Ovary (tissue), 3 donors: ENCODE measurements around the gene KMT2D.

ENCODE experiments used
- POLR2A ChIP-seq: fragments of 450-650 bp; IDR thresholded peaks from one replicate; pipeline ENCODE4 v1.6.1; 2017; ENCODE audit warnings: antibody characterized with exemption, mild to moderate bottlenecking, moderate library complexity
- TF ChIP-seq, protein P1 (sequence below), 3 donors: fragments of 450-650 bp in 2 of 3; fragments of 200-600 bp in 1 of 3; IDR thresholded peaks; one replicate each; pipeline versions ENCODE4 v1.5.1 to v1.8.0; 2016 to 2022; ENCODE audit warnings: antibody characterized with exemption in 3 of 3, mild to moderate bottlenecking in 1 of 3
- donor health status: DM: no; HTN: no; CAD: no.

DNA sequence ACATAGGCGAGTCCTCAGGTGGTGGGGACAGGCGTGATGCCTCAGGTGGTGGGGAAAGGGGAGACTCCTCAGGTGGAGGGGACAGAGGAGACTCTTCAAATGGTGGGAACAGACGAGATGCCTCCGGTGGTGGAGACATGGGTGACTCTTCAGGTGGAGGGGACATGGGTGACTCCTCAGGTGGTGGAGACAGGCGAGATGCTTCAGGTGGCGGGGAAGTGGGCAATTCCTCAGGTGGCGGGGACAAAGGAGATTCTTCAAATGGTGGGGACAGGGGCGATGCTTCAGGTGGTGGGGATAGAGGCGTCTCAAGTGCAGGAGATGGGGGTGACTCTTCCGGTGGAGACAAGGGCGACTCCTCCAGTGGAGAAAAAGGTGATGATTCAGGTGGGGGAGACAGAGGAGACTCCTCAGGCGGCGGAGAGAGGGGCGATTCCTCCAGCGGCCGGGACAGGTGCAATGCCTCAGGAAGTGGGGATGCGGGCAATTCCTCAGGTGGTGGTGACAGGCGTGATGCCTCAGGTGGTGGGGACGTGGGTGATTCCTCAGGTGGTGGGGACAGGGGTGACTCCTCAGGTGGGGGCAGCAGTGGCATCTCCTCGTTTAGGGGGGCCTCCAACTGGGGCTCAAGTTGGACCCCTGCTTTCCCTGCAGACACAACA is 8.7 kb downstream of the KMT2D start:
- TF ChIP-seq, protein P1, sequence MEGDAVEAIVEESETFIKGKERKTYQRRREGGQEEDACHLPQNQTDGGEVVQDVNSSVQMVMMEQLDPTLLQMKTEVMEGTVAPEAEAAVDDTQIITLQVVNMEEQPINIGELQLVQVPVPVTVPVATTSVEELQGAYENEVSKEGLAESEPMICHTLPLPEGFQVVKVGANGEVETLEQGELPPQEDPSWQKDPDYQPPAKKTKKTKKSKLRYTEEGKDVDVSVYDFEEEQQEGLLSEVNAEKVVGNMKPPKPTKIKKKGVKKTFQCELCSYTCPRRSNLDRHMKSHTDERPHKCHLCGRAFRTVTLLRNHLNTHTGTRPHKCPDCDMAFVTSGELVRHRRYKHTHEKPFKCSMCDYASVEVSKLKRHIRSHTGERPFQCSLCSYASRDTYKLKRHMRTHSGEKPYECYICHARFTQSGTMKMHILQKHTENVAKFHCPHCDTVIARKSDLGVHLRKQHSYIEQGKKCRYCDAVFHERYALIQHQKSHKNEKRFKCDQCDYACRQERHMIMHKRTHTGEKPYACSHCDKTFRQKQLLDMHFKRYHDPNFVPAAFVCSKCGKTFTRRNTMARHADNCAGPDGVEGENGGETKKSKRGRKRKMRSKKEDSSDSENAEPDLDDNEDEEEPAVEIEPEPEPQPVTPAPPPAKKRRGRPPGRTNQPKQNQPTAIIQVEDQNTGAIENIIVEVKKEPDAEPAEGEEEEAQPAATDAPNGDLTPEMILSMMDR (IDR thresholded peaks at IDR 0.05), result no peak
- TF ChIP-seq POLR2A, result no peak
